Lower leg skin (tissue), 4 donors: ENCODE data around the gene TACC3. TPM values are rescaled to one million over a fixed set of nuclear protein-coding genes. Genes with fewer than 3 reads are reported as not detected.

Experiments used
- DNase-seq, 2 donors: peaks; one replicate each; pipeline ENCODE4 v3.0.0-alpha.2; 2019; ENCODE audit warnings: low spot score in 2 of 2
- H3K4me3 ChIP-seq: fragments of 200-600 bp; sonication (generic); 2 replicates; pipeline ENCODE4 v1.5.1; 2017; ENCODE audit warnings: mild to moderate bottlenecking, low read depth; ENCODE audit not compliant: poor library complexity, severe bottlenecking
- CTCF ChIP-seq, 3 donors: fragments of 450-650 bp; IDR thresholded peaks; one replicate each; pipeline ENCODE4 v1.5.1; 2016; ENCODE audit warnings: antibody characterized with exemption in 3 of 3, mild to moderate bottlenecking in 3 of 3, moderate library complexity in 2 of 3
- POLR2A ChIP-seq, 2 donors: fragments of 450-650 bp; IDR thresholded peaks; one replicate each; pipeline ENCODE4 v1.6.1; 2016 to 2017; ENCODE audit warnings: antibody characterized with exemption in 2 of 2, mild to moderate bottlenecking in 1 of 2, moderate library complexity in 1 of 2
- WGBS, 2 donors: methylation state at CpG; one replicate each; pipeline ENCODE4 v1.1.5; 2018; 5-methylcytosine and 5-hydroxymethylcytosine counted together
- intact Hi-C: fragments of 100-400 bp; cut with DNase I; formaldehyde crosslinking; loops from one replicate; pipeline ENCODE4 v1.15.0; 2023; ENCODE audit warnings: low total_unique reads
- total RNA-seq, 4 donors: library from RNA; depleted of rRNA; stranded (reverse); fragments of >200 nt; gene quantifications; one replicate each; pipeline ENCODE4 v1.1.0, GENCODE V29; 2016

Gene TACC3
- total RNA-seq, 4 donors from 2014 or later = 6.1 to 10.0 (median 7.9) TPM

- H3K4me3 ChIP-seq = no peak overlapping the region
- intact Hi-C loops = no loop called here
- 55 to 72% methylated on average over 30 to 31 of the region's 31 CpGs for WGBS, 2 donors
- no peak for DNase-seq
- TF ChIP-seq CTCF (IDR thresholded peaks at IDR 0.05) (no peak), POLR2A (IDR thresholded peaks at IDR 0.05) (no peak)
Measured at GRCh38 chr4:1718095-1718850, 3.0 kb upstream of the TACC3 start.

GRCh38 chr4:1720163-1720983 lies 948 bp upstream of the TACC3 start:
- WGBS, 2 donors = 1 to 6% methylated on average over 23 to 60 of the region's 79 CpGs
- peak overlapping the region; percentile 63 for H3K4me3 ChIP-seq
- intact Hi-C loops = no loop called here
- TF ChIP-seq POLR2A (IDR thresholded peaks at IDR 0.05) = no peak
- TF ChIP-seq CTCF (IDR thresholded peaks at IDR 0.05) = no peak
- DNase-seq = no peak

- DNase-seq = no peak
- intact Hi-C loops = no loop called here
- WGBS, 2 donors = 8 to 12% methylated on average over 31 to 48 of the region's 61 CpGs
Measured at GRCh38 chr4:1721666-1722550, 587 bp downstream of the TACC3 start.

GRCh38 chr4:1722551-1723118 lies 1.3 kb downstream of the TACC3 start:
- H3K4me3 ChIP-seq = no peak overlapping the region
- TF ChIP-seq POLR2A (IDR thresholded peaks at IDR 0.05) (no peak), CTCF (IDR thresholded peaks at IDR 0.05) (no peak)
- 57 to 64% methylated on average over 18 of the region's 18 CpGs for WGBS, 2 donors
- intact Hi-C loops = no loop called here
- no peak for DNase-seq

More at GRCh38 chr4:1721666-1722550, 587 bp downstream of the TACC3 start:
- no peak for TF ChIP-seq POLR2A (IDR thresholded peaks at IDR 0.05)
- TF ChIP-seq CTCF (IDR thresholded peaks at IDR 0.05) = no peak
- H3K4me3 ChIP-seq = no peak overlapping the region

- H3K4me3 ChIP-seq = no peak overlapping the region
- no peak for DNase-seq
- 73 to 83% methylated on average over 12 of the region's 12 CpGs for WGBS, 2 donors
- intact Hi-C loops = no loop called here
- TF ChIP-seq CTCF (IDR thresholded peaks at IDR 0.05) (no peak), POLR2A (IDR thresholded peaks at IDR 0.05) (no peak)
Measured at GRCh38 chr4:1723131-1723801, 1.9 kb downstream of the TACC3 start.
